ENCODE results near the gene ROR1.

The ROR1 gene

DNA sequence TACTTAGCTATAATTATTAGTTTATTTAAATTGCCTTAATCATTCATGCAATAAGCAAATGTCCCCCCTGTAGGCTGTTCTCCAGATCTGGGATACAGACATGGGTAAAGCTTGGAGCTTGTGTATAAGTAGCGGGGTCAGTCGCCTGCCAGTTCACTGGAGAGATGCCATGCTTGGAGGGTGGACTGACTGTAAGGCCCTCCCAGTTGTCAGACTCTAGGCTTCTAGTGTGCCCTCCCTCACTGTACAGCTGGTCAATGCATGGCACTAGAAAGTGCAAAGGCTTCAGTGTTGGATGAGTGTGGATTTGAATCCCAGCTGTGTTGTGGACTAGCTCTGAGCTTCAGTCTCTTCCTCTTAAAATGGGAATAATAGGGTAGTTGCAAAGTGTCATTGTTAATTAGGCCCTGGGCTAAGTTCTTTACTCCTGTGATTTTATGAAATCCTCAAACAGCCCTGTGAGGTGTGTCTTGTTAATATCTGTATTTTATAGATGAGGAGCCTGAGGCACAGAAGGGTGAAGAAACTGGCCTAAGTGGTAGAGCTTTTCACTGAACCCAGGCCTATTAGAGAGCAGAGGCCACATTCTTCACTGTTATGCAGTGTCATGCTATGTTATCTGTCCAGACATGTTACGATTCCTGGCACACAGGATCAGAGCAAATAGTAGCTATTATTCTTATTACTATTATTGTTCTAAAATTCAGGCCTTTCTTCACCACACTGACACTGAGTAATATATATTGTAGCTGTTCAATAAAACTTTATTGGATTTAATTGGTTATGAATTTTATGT, 85.9 kb downstream of the ROR1 start:
- Histone ChIP-seq H4K20me1 (ENCODE audit: insufficient read depth, low read length) (no peaks in the 10 kb centered on the region), H3K79me2 (ENCODE audit: insufficient read depth, low read length) (no peaks in the 10 kb centered on the region), H3K36me3 (ENCODE audit: insufficient read depth, low read length) (no peaks in the 10 kb centered on the region), H3K4me3 (ENCODE audit: low read depth in 1 of 2, low read length in 2 of 2) (no peak overlapping the region), H3K9ac (ENCODE audit: low read depth, low read length) (no peak overlapping the region), H3K4me1 (ENCODE audit: insufficient read depth, low read length) (no peaks in the 10 kb centered on the region), H2AFZ (ENCODE audit: low read depth, low read length) (no peak overlapping the region), H3K27me3 (ENCODE audit: insufficient read depth, low read length, poor library complexity) (peaks cover 3% of the 10 kb centered on the region), H3K27ac (ENCODE audit: low read length) (no peak overlapping the region), H3K4me2 (ENCODE audit: insufficient read depth, low read length) (no peak overlapping the region), H3K9me3 (ENCODE audit: insufficient read depth, low read length, severe bottlenecking) (no peaks in the 10 kb centered on the region)
- DNase-seq (no peak), ATAC-seq (ENCODE audit: insufficient read depth, low read depth) (no peak)
- TF ChIP-seq, protein P1, sequence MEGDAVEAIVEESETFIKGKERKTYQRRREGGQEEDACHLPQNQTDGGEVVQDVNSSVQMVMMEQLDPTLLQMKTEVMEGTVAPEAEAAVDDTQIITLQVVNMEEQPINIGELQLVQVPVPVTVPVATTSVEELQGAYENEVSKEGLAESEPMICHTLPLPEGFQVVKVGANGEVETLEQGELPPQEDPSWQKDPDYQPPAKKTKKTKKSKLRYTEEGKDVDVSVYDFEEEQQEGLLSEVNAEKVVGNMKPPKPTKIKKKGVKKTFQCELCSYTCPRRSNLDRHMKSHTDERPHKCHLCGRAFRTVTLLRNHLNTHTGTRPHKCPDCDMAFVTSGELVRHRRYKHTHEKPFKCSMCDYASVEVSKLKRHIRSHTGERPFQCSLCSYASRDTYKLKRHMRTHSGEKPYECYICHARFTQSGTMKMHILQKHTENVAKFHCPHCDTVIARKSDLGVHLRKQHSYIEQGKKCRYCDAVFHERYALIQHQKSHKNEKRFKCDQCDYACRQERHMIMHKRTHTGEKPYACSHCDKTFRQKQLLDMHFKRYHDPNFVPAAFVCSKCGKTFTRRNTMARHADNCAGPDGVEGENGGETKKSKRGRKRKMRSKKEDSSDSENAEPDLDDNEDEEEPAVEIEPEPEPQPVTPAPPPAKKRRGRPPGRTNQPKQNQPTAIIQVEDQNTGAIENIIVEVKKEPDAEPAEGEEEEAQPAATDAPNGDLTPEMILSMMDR (IDR thresholded peaks at IDR 0.05; ENCODE audit: borderline replicate concordance, extremely low read depth, low read length, poor library complexity, severe bottlenecking) = no peak
- TF ChIP-seq EZH2 (IDR thresholded peaks at IDR 0.05; ENCODE audit: borderline replicate concordance, low read depth, low read length, severe bottlenecking) = no peak

DNA sequence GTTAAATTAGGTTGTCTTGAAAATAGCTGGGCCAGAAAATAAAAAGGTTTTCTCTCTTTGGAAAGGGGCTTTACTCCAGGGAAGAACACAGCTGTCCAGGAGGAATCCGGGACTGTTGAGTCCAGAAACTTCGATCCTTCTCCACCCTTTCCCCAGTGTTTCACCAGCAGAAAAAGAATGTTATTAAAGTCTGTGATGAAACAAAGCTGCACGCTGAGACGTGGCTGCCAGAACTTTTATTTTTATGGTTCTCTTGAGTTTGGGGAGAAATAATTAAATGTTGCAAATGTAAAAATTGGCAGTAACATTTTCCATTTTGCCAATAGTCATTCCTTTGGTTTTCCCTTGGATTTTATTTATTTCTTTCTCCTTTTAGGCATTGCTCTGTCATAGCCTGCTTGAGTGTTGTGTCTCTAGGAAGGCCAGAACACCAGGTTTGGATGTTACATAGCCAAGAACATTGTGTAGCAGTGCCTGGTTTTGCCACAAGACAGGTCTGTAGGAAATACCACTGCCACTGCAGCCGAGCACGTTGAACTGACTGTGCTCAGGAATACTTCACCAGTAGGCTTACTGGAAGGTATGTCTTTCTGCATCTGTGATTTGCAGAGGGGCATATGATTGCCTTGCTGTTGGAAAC, 87.4 kb downstream of the ROR1 start:
- Histone ChIP-seq H4K20me1 (ENCODE audit: insufficient read depth, low read length) (no peaks in the 10 kb centered on the region), H3K79me2 (ENCODE audit: insufficient read depth, low read length) (no peaks in the 10 kb centered on the region), H3K36me3 (ENCODE audit: insufficient read depth, low read length) (no peaks in the 10 kb centered on the region), H3K4me1 (ENCODE audit: insufficient read depth, low read length) (no peaks in the 10 kb centered on the region), H3K27ac (ENCODE audit: low read length) (no peak overlapping the region), H3K9ac (ENCODE audit: low read depth, low read length) (no peak overlapping the region), H2AFZ (ENCODE audit: low read depth, low read length) (no peak overlapping the region), H3K4me2 (ENCODE audit: insufficient read depth, low read length) (no peak overlapping the region), H3K9me3 (ENCODE audit: insufficient read depth, low read length, severe bottlenecking) (no peaks in the 10 kb centered on the region), H3K27me3 (ENCODE audit: insufficient read depth, low read length, poor library complexity) (peaks cover 3% of the 10 kb centered on the region), H3K4me3 (ENCODE audit: low read depth in 1 of 2, low read length in 2 of 2) (no peak overlapping the region)
- no peak for DNase-seq
- TF ChIP-seq EZH2 (IDR thresholded peaks at IDR 0.05; ENCODE audit: borderline replicate concordance, low read depth, low read length, severe bottlenecking) = no peak
- TF ChIP-seq, protein P1 (IDR thresholded peaks at IDR 0.05; ENCODE audit: borderline replicate concordance, extremely low read depth, low read length, poor library complexity, severe bottlenecking) = no peak
- ATAC-seq (ENCODE audit: insufficient read depth, low read depth) = no peak

DNA sequence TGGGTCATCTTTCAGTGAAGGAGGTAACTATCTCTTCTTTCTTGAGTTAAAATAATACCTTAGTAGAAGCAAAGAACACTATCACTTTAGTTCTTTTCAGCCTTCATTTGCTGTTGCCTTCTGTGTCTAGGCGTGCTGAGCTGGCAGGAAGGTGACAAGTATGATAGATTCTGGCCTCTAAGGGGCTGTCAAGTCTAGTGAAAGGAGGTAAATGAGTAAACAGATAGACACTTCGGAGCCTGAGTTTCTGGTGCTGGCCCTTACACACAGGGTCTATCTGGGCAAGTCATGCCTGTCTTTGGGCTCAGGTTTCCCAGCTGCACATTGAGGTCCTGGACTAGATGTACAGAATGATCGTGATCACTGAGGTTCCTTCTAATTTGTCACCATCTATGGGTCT, 89.3 kb downstream of the ROR1 start:
- no peak for DNase-seq
- TF ChIP-seq, protein P1 (IDR thresholded peaks at IDR 0.05; ENCODE audit: borderline replicate concordance, extremely low read depth, low read length, poor library complexity, severe bottlenecking) = no peak
- TF ChIP-seq EZH2 (IDR thresholded peaks at IDR 0.05; ENCODE audit: borderline replicate concordance, low read depth, low read length, severe bottlenecking) = no peak
- H3K27me3 ChIP-seq (ENCODE audit: insufficient read depth, low read length, poor library complexity) = peaks cover 3% of the 10 kb centered on the region
- H3K36me3 ChIP-seq (ENCODE audit: insufficient read depth, low read length) = no peaks in the 10 kb centered on the region
- H2AFZ ChIP-seq (ENCODE audit: low read depth, low read length) = no peak overlapping the region
- H3K4me1 ChIP-seq (ENCODE audit: insufficient read depth, low read length) = no peaks in the 10 kb centered on the region
- H3K4me3 ChIP-seq (ENCODE audit: low read depth in 1 of 2, low read length in 2 of 2) = no peak overlapping the region
- H3K27ac ChIP-seq (ENCODE audit: low read length) = no peak overlapping the region
- H4K20me1 ChIP-seq (ENCODE audit: insufficient read depth, low read length) = no peaks in the 10 kb centered on the region
- no peak for ATAC-seq (ENCODE audit: insufficient read depth, low read depth)
- no peaks in the 10 kb centered on the region for H3K79me2 ChIP-seq (ENCODE audit: insufficient read depth, low read length)
- H3K9ac ChIP-seq (ENCODE audit: low read depth, low read length) = no peak overlapping the region
- H3K9me3 ChIP-seq (ENCODE audit: insufficient read depth, low read length, severe bottlenecking) = no peaks in the 10 kb centered on the region
- H3K4me2 ChIP-seq (ENCODE audit: insufficient read depth, low read length) = no peak overlapping the region
